Psoas muscle (tissue), 8 donors: ENCODE data around the gene CFAP57. TPM values are rescaled to one million over a fixed set of nuclear protein-coding genes. Genes with fewer than 3 reads are reported as not detected.

Experiments
- ATAC-seq, 4 donors: fragments of 200-7000 bp; cut with Tn5 transposase; one replicate each; pipeline ENCODE4 v1.9.1; 2020; ENCODE audit warnings: moderate library complexity in 3 of 4, mild to moderate bottlenecking in 2 of 4
- DNase-seq, 2 donors: peaks; one replicate each; pipeline ENCODE4 v3.0.0-alpha.2; 2020
- H3K27ac ChIP-seq: fragments of 200-600 bp; one replicate; pipeline ENCODE4 v1.8.0; 2022
- H3K27me3 ChIP-seq, 3 donors: fragments of 200-600 bp in 1 of 3; one replicate each; pipeline versions ENCODE4 v1.6.1 to v1.8.0; 2013 to 2022; ENCODE audit warnings: low read length in 2 of 3, mild to moderate bottlenecking in 2 of 3, moderate library complexity in 1 of 3; ENCODE audit not compliant: insufficient read depth in 3 of 3
- H3K36me3 ChIP-seq, 2 donors: fragments of 200-600 bp in 1 of 2; one replicate each; pipeline versions ENCODE4 v1.6.1 to v1.8.0; 2013 to 2022; ENCODE audit warnings: low read depth in 1 of 2, mild to moderate bottlenecking in 1 of 2, moderate library complexity in 1 of 2; ENCODE audit not compliant: insufficient read depth in 1 of 2
- H3K4me1 ChIP-seq: fragments of 200-600 bp; one replicate; pipeline ENCODE4 v1.8.0; 2022
- H3K4me3 ChIP-seq: fragments of 200-600 bp; one replicate; pipeline ENCODE4 v1.8.0; 2022; ENCODE audit warnings: mild to moderate bottlenecking
- H3K9me3 ChIP-seq: fragments of 200-600 bp; one replicate; pipeline ENCODE4 v1.8.0; 2022
- WGBS, 3 donors: extraction: QIAGEN DNeasy Blood & Tissue Kit; methylation state at CpG; one replicate each; pipeline versions ENCODE4 v1.1.6 to v1.1.7; 2013; 5-methylcytosine and 5-hydroxymethylcytosine counted together
- intact Hi-C, 2 donors: fragments of 100-400 bp; cut with DNase I; formaldehyde crosslinking; loops; one replicate each; pipeline versions ENCODE4 v1.11.0 to v1.14.2; 2022
- polyA plus RNA-seq, 3 donors: library from polyadenylated mRNA; stranded (reverse); fragments of 200-250 nt; gene quantifications; one replicate each; pipeline ENCODE4 v1.2.3, GENCODE V29; 2013
- total RNA-seq, 4 donors: library from RNA; stranded (reverse); fragmentation: NEBNext Ultra II Directional in 2 of 4; extraction: Animal tissue kit (Norgen Biotek cat#: 25700) in 2 of 4; gene quantifications; one replicate each; pipeline versions ENCODE4 v1.2.1 to v1.2.4, GENCODE V29; 2021 to 2023
- TF ChIP-seq, protein P1 (sequence below): fragments of 200-600 bp; IDR thresholded peaks from one replicate; pipeline ENCODE4 v1.8.0; 2022; ENCODE audit warnings: antibody characterized with exemption
- donor health status: healthy with polysubstance abuse.
- donor health status: DM: no; HTN: no; CAD: no; lungs with moderate emphysema.
- donor health status: Bipolar disorder and iron deficiency.
- donor health status: healthy.
- donor health status: DM: yes; HTN: yes; CAD: no.
- donor health status: DM: no; HTN: no; CAD: no.
- donor health status: DM: no; HTN: no; CAD: no.
- donor health status: DM: yes; HTN: yes; CAD: no.

Gene CFAP57
- total and polyA plus RNA-seq, 7 donors, result 0.04 to 0.26 (median 0.11) TPM; not detected in 3

DNA sequence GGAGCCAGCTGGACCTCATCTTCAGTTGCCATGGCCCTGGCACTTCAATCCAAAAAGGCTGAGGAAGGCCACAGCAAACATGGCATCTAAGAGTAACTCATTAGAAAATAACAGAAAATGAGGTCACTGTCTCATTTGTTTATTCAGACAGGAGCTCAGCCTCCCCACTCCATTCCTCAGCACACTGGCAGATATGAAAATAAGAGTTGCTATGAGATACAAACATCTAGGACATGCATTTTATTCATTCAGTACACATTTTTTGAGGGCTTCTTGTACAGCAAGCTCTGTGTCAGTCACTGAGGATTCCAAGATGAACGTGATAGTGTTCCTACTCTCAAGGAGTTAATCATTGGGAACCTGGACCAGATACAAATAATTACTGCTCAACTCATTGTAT lies 65.0 kb downstream of the CFAP57 start:
- intact Hi-C loops, result loop anchor here in 1 of 2 donors (5.0 kb wide), 1 partner anchor 65 kb away; the partner anchor contains the start of gene TIE1
- H3K4me3 ChIP-seq, result no peak overlapping the region
- ATAC-seq, result no peak
- WGBS, 3 donors, result 75 to 77% (median 76%) methylated on average over 1 of the region's 1 CpG
- H3K36me3 ChIP-seq, result no peaks in the 10 kb centered on the region
- no peaks in the 10 kb centered on the region for H3K9me3 ChIP-seq
- H3K27ac ChIP-seq, result no peak overlapping the region
- no peaks in the 10 kb centered on the region for H3K27me3 ChIP-seq
- no peak for DNase-seq
- TF ChIP-seq, protein P1, sequence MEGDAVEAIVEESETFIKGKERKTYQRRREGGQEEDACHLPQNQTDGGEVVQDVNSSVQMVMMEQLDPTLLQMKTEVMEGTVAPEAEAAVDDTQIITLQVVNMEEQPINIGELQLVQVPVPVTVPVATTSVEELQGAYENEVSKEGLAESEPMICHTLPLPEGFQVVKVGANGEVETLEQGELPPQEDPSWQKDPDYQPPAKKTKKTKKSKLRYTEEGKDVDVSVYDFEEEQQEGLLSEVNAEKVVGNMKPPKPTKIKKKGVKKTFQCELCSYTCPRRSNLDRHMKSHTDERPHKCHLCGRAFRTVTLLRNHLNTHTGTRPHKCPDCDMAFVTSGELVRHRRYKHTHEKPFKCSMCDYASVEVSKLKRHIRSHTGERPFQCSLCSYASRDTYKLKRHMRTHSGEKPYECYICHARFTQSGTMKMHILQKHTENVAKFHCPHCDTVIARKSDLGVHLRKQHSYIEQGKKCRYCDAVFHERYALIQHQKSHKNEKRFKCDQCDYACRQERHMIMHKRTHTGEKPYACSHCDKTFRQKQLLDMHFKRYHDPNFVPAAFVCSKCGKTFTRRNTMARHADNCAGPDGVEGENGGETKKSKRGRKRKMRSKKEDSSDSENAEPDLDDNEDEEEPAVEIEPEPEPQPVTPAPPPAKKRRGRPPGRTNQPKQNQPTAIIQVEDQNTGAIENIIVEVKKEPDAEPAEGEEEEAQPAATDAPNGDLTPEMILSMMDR, result no peak
- peaks cover 4% of the 10 kb centered on the region for H3K4me1 ChIP-seq

DNA sequence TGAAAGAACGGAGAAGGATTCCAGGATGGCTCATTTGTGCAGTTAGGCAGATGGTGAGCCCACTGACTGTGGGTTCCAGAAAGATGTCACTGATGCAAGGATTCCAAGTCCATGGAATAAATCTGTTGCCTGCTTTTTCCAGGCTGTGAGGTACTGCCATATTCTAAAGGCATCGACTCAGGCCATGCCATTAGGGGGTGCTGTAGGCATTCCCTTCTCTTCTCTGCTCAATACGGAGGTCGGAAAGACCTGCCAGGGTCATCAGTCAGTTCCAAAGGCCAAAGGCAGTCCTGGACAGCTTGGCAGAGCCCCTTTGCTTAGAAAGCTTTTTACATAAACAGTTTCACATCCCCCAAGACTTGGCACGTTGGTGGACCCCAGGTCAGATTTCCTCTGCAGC lies 66.0 kb downstream of the CFAP57 start:
- intact Hi-C loops, result loop anchor here in 1 of 2 donors (5.0 kb wide), 1 partner anchor 64 kb away; the partner anchor contains the start of gene TIE1
- H3K36me3 ChIP-seq, result no peaks in the 10 kb centered on the region
- DNase-seq (peak; percentile 39 to 57), ATAC-seq (peak; percentile 51 to 79 (median 75))
- no peak overlapping the region for H3K4me3 ChIP-seq
- H3K9me3 ChIP-seq, result no peaks in the 10 kb centered on the region
- no peaks in the 10 kb centered on the region for H3K27me3 ChIP-seq
- TF ChIP-seq, protein P1, result peak; percentile 49
- no peak overlapping the region for H3K27ac ChIP-seq
- 10 to 17% (median 14%) methylated on average over 5 of the region's 5 CpGs for whole genome bisulfite sequencing, 3 donors
- H3K4me1 ChIP-seq, result no peaks in the 10 kb centered on the region

DNA sequence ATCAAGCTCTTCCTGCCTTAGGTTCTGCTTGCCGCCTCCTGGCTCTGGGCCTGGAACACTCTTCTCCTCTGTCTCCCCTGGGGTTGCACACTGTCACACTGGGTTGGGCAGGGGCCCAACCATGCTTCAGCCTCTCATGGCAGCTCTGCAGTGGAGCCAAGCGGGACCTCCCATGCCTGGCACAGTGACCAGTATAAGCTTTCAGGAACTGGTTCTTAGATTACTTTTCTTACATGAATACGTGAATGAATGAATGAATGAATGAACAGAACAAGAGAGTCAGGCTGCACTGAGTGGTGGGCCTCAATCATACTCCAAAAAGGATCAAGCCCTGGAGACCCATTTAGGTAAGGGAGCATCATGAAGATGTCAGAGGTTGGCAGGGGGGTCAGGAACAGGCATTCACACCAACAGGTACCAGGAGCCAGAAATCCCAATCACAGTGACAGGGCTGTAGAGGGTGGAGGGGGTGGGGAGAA lies 66.9 kb downstream of the CFAP57 start:
- H3K4me3 ChIP-seq, result no peak overlapping the region
- WGBS, 3 donors, result 60 to 75% (median 63%) methylated on average over 3 of the region's 3 CpGs
- TF ChIP-seq, protein P1, result no peak
- no peak overlapping the region for H3K27ac ChIP-seq
- intact Hi-C loops, result loop anchor here in 1 of 2 donors (5.0 kb wide), 1 partner anchor 63 kb away; the partner anchor contains the start of gene TIE1
- ATAC-seq, result no peak
- H3K4me1 ChIP-seq, result no peaks in the 10 kb centered on the region
- no peak for DNase-seq
- H3K27me3 ChIP-seq, result no peaks in the 10 kb centered on the region
- H3K36me3 ChIP-seq, result no peaks in the 10 kb centered on the region
- no peaks in the 10 kb centered on the region for H3K9me3 ChIP-seq

DNA sequence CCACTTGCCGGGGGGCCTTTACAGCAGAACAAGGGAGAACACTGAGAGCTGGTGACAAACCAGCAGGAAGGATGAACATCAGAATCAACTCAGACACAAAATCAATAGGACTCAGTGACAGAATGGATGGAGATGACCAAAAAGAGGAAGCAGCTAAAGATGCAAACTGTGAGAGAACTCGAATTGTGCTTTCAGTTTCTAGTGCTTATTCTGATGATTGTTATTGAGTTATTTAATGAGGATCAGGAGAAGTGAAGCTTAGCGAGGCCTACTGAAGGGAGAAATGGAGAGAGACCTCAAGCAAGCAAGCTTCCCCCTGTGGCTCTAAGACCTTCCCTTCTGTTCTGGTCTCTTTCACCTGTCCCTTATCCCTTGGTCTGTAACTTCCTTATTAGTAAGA lies 67.4 kb downstream of the CFAP57 start:
- no peaks in the 10 kb centered on the region for H3K4me1 ChIP-seq
- DNase-seq, result no peak
- WGBS, 3 donors, result 72 to 74% (median 73%) methylated on average over 3 of the region's 3 CpGs
- no peak overlapping the region for H3K4me3 ChIP-seq
- intact Hi-C loops, result loop anchor here in 1 of 2 donors (5.0 kb wide), 1 partner anchor 63 kb away; the partner anchor contains the start of gene TIE1
- H3K27ac ChIP-seq, result no peak overlapping the region
- no peak for ATAC-seq
- TF ChIP-seq, protein P1, result no peak
- no peaks in the 10 kb centered on the region for H3K27me3 ChIP-seq
- H3K9me3 ChIP-seq, result no peaks in the 10 kb centered on the region
- H3K36me3 ChIP-seq, result no peaks in the 10 kb centered on the region

DNA sequence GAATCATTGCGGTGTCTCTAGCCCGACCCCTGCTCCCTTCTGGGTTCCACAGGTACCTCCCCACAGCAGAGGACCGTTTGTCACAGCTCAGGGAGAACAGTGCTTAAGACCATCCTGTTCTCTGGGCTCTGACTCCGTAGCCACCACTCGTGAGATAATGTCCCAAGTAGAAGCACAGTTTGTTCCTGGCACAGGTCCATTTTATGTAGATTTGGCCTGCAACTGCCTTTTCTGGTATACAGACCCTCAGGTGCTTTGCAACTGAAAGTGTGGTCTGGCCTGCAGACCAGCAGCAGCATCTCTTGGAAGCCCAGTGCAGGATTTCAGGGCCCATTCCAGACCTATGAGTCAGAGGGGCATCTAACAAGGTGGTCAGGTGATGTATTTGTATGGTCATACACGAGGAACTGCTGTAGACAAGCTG lies 69.3 kb downstream of the CFAP57 start:
- H3K27me3 ChIP-seq, result no peaks in the 10 kb centered on the region
- intact Hi-C loops, result no loop called here
- H3K4me1 ChIP-seq, result no peaks in the 10 kb centered on the region
- no peak overlapping the region for H3K4me3 ChIP-seq
- TF ChIP-seq, protein P1, result no peak
- ATAC-seq (no peak), DNase-seq (no peak)
- no peak overlapping the region for H3K27ac ChIP-seq
- H3K9me3 ChIP-seq, result no peaks in the 10 kb centered on the region
- no peaks in the 10 kb centered on the region for H3K36me3 ChIP-seq
- 34 to 47% (median 40%) methylated on average over 6 of the region's 6 CpGs for WGBS, 3 donors
